OCI-LY7 (cell line): ENCODE results near the gene HSF2BP. TPM values are rescaled to one million over a fixed set of nuclear protein-coding genes. Genes with fewer than 3 reads are reported as not detected.

Source experiments
- BruUV-seq: library from RNA; stranded (reverse); fragments of 400-500 nt; replicated peaks from 2 replicates; lab custom pipeline; 2021; lab: Mats Ljungman, UMichigan
- CTCF ChIA-PET: fragments of 300-600 bp; sonication (Branson Sonifier 250); formaldehyde crosslinking; loops from one replicate; lab custom pipeline; 2022; ENCODE audit warnings: antibody characterized with exemption; ENCODE audit not compliant: unreplicated experiment; lab: Charles Lee
- POLR2A ChIA-PET: fragments of 300-600 bp; sonication (Branson Sonifier 250); formaldehyde crosslinking; loops from one replicate; lab custom pipeline; 2022; ENCODE audit warnings: antibody characterized with exemption; lab: Charles Lee
- DNase-seq: peaks from one replicate; pipeline ENCODE4 v3.0.0-alpha.2; 2015; ENCODE audit warnings: low spot score
- H2AFZ ChIP-seq: fragments of 200-600 bp; sonication (generic), shearing (Covaris generic); 2 replicates; pipeline ENCODE4 v1.6.1; 2014; ENCODE audit warnings: mild to moderate bottlenecking, antibody characterized with exemption, low read length, moderate library complexity
- H3K27ac ChIP-seq: fragments of 200-600 bp; sonication (generic); 2 replicates; pipeline ENCODE4 v1.5.1; 2014; ENCODE audit warnings: mixed run types, low read depth, mild to moderate bottlenecking, moderate library complexity, low read length, inconsistent platforms; ENCODE audit not compliant: poor library complexity, severe bottlenecking
- H3K36me3 ChIP-seq: fragments of 200-600 bp; sonication (generic); 2 replicates; pipeline ENCODE4 v1.6.1; 2014; ENCODE audit warnings: mild to moderate bottlenecking, antibody characterized with exemption, low read length, moderate library complexity, mixed read lengths; ENCODE audit not compliant: insufficient read depth
- H3K4me1 ChIP-seq: fragments of 200-600 bp; sonication (generic); 2 replicates; pipeline ENCODE4 v1.5.1; 2014; ENCODE audit warnings: mild to moderate bottlenecking, low read length; ENCODE audit not compliant: insufficient read depth, poor library complexity, severe bottlenecking
- H3K4me2 ChIP-seq: fragments of 200-600 bp; sonication (generic); 2 replicates; pipeline ENCODE4 v1.6.1; 2014; ENCODE audit warnings: mild to moderate bottlenecking, low read length
- H3K4me3 ChIP-seq: fragments of 200-600 bp; sonication (generic); 2 replicates; pipeline ENCODE4 v1.5.1; 2014; ENCODE audit warnings: mild to moderate bottlenecking, low read depth, low read length; ENCODE audit not compliant: poor library complexity, severe bottlenecking
- H3K79me2 ChIP-seq: fragments of 200-600 bp; sonication (generic); 2 replicates; pipeline ENCODE4 v1.6.1; 2016; ENCODE audit warnings: low read depth, mild to moderate bottlenecking, low read length, moderate library complexity, mixed read lengths; ENCODE audit not compliant: insufficient read depth
- H3K9me2 ChIP-seq: fragments of 200-600 bp; sonication (generic); 2 replicates; pipeline ENCODE4 v1.6.1; 2016; ENCODE audit warnings: mild to moderate bottlenecking, low read length, mixed read lengths; ENCODE audit not compliant: insufficient read depth
- H3K9me3 ChIP-seq: fragments of 200-600 bp; sonication (generic); 2 replicates; pipeline ENCODE4 v1.6.1; 2014; ENCODE audit warnings: mild to moderate bottlenecking, mixed run types, low read length, mixed read lengths
- H4K20me1 ChIP-seq: fragments of 200-600 bp; sonication (generic); 2 replicates; pipeline ENCODE4 v1.6.1; 2014; ENCODE audit warnings: mild to moderate bottlenecking, antibody characterized with exemption, low read length, moderate library complexity, mixed read lengths; ENCODE audit not compliant: insufficient read depth
- EZH2phosphoT487 ChIP-seq: fragments of 200-600 bp; sonication (generic); IDR thresholded peaks from 2 replicates; pipeline ENCODE4 v1.6.1; 2018; ENCODE audit warnings: low read depth, borderline replicate concordance, mild to moderate bottlenecking, mixed run types, antibody characterized with exemption, low read length, moderate library complexity, mixed read lengths
- intact Hi-C: fragments of 100-400 bp; cut with micrococcal nuclease; formaldehyde crosslinking; loops from one replicate; pipeline ENCODE4 v1.10.0; 2022; ENCODE audit not compliant: unreplicated experiment
- total RNA-seq, 2 experiments: library from RNA; depleted of rRNA in 1 of 2; stranded (reverse); fragments of >200 nt in 1 of 2; shearing (Covaris generic) in 1 of 2; gene quantifications; 2 replicates each; pipeline ENCODE4 v1.2.3, GENCODE V29; 2014 to 2022
- TF ChIP-seq, protein P1 (sequence below): fragments of 200-600 bp; sonication (generic); conservative IDR thresholded peaks from 2 replicates; pipeline ENCODE4 v1.5.1; 2014; ENCODE audit warnings: mild to moderate bottlenecking, antibody characterized with exemption, low read length, moderate library complexity, mixed read lengths

The HSF2BP gene
- total RNA-seq, 2 experiments from 2014 or later, result 3.5 to 5.1 TPM

DNA sequence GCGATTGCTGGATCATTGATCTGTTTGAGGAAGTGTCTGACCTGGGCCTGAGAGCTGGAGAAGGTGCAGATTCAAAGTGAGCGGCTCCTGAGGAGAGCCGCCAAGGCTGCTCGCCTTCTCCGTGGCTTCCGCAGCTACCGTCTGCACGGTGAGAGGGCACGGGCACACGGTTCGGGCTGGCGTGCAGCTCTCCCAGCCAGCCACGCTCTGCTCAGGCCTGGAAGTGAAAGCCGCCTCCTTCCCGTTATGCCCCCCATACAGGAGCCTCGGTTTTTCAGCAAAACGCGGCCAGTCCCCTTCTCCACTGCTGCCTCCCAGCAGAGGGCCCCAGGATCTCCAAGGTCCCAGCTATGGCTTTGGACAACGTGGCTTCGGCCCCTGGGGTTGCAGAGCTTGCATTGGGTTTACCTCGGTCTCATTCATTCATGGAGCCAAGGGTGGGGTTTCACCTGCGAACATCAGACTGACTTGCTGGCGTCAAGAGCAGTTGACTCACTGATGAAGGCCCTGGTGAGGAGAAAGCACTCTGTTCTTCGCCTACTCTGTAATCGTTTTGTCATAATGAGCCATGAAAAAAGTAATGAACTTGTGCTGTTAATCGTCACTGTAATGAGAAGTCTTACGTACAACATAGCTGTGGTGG, 35.3 kb upstream of the HSF2BP start:
- no peak overlapping the region for H2AFZ ChIP-seq
- no peak for DNase-seq
- H3K9me3 ChIP-seq, result no peaks in the 10 kb centered on the region
- no TSS peak for BruUV-seq
- intact Hi-C loops, result no loop called here
- no peak overlapping the region for H3K27ac ChIP-seq
- H3K36me3 ChIP-seq, result peaks cover 71% of the 10 kb centered on the region
- TF ChIP-seq EZH2phosphoT487, result no peak
- TF ChIP-seq, protein P1, sequence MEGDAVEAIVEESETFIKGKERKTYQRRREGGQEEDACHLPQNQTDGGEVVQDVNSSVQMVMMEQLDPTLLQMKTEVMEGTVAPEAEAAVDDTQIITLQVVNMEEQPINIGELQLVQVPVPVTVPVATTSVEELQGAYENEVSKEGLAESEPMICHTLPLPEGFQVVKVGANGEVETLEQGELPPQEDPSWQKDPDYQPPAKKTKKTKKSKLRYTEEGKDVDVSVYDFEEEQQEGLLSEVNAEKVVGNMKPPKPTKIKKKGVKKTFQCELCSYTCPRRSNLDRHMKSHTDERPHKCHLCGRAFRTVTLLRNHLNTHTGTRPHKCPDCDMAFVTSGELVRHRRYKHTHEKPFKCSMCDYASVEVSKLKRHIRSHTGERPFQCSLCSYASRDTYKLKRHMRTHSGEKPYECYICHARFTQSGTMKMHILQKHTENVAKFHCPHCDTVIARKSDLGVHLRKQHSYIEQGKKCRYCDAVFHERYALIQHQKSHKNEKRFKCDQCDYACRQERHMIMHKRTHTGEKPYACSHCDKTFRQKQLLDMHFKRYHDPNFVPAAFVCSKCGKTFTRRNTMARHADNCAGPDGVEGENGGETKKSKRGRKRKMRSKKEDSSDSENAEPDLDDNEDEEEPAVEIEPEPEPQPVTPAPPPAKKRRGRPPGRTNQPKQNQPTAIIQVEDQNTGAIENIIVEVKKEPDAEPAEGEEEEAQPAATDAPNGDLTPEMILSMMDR, result no peak
- no peaks in the 10 kb centered on the region for H3K9me2 ChIP-seq
- no peaks in the 10 kb centered on the region for H4K20me1 ChIP-seq
- CTCF ChIA-PET, result no interaction called here
- H3K79me2 ChIP-seq, result no peaks in the 10 kb centered on the region
- H3K4me2 ChIP-seq, result no peak overlapping the region
- no peak overlapping the region for H3K4me3 ChIP-seq
- no peaks in the 10 kb centered on the region for H3K4me1 ChIP-seq
- POLR2A ChIA-PET, result interaction anchor here (0.6 kb wide), 1 partner anchor 265 kb away, joined by 3 read pairs; no protein-coding TSS in a partner anchor

DNA sequence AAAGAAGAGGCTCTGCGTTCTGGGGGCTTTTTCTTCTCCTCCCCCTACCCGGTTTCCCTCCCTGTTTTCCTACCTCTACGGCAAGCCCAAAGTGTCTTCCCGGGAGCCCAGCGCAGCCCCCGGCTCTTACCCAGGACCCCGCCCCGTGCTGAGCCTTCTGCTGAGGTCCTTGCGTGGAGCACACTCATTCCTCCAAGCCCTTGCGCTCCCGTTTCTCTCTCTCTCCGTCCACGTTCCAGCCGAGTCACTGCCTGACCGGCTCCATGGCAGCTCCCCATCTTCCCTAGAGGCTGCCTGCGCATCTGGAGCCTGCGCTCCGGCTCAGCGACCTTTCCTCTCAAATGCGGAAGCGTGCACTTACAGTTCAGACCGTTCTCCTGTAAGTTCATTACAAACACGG, 34.7 kb upstream of the HSF2BP start:
- no peak overlapping the region for H3K4me2 ChIP-seq
- no peaks in the 10 kb centered on the region for H3K4me1 ChIP-seq
- POLR2A ChIA-PET, result no interaction called here
- H3K4me3 ChIP-seq, result no peak overlapping the region
- no peak overlapping the region for H3K27ac ChIP-seq
- H3K9me2 ChIP-seq, result no peaks in the 10 kb centered on the region
- H3K79me2 ChIP-seq, result no peaks in the 10 kb centered on the region
- no TSS peak for BruUV-seq
- CTCF ChIA-PET, result no interaction called here
- DNase-seq, result no peak
- H2AFZ ChIP-seq, result no peak overlapping the region
- peaks cover 77% of the 10 kb centered on the region for H3K36me3 ChIP-seq
- TF ChIP-seq, protein P1, result no peak
- TF ChIP-seq EZH2phosphoT487, result no peak
- H4K20me1 ChIP-seq, result no peaks in the 10 kb centered on the region
- intact Hi-C loops, result no loop called here
- no peaks in the 10 kb centered on the region for H3K9me3 ChIP-seq

DNA sequence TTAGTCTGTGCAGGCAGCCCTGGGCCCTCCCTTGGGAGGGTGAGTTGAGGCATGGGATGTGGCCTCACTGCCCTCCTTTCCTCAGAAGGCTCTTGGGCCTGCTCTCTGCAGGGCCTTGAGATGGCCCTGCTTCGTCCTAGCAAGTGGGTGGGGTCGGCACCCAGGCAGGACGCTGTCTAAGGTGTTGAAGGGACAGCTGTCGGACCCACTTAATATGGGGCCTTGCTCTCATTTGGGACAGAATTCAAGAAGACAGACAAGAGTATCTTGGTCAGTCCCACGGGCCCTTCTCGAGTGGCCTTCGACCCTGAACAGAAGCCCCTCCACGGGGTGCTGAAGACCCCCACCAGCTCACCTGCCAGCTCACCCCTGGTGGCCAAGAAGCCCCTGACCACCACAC, 33.7 kb upstream of the HSF2BP start:
- no peaks in the 10 kb centered on the region for H3K9me3 ChIP-seq
- no peaks in the 10 kb centered on the region for H3K79me2 ChIP-seq
- no TSS peak for BruUV-seq
- peaks cover 87% of the 10 kb centered on the region for H3K36me3 ChIP-seq
- H3K4me1 ChIP-seq, result no peaks in the 10 kb centered on the region
- no peaks in the 10 kb centered on the region for H4K20me1 ChIP-seq
- ChIA-PET CTCF (no interaction called here), POLR2A (no interaction called here)
- no peak overlapping the region for H3K4me3 ChIP-seq
- TF ChIP-seq, protein P1, result no peak
- TF ChIP-seq EZH2phosphoT487, result no peak
- intact Hi-C loops, result no loop called here
- no peak overlapping the region for H3K4me2 ChIP-seq
- no peak for DNase-seq
- H3K27ac ChIP-seq, result no peak overlapping the region
- H2AFZ ChIP-seq, result no peak overlapping the region
- H3K9me2 ChIP-seq, result no peaks in the 10 kb centered on the region
